KMS-11 (cell line): ENCODE measurements around the gene AMD1.

ENCODE experiments used
- H2AFZ ChIP-seq: fragments of 200-600 bp; sonication (generic); 2 replicates; pipeline ENCODE4 v1.6.1; 2016; ENCODE audit warnings: antibody characterized with exemption, mixed run types, low read depth
- H3K27ac ChIP-seq: fragments of 200-600 bp; sonication (generic); 2 replicates; pipeline ENCODE4 v1.6.1; 2016; ENCODE audit warnings: mild to moderate bottlenecking, mixed run types
- H3K27me3 ChIP-seq: fragments of 200-600 bp; sonication (generic); 2 replicates; pipeline ENCODE4 v1.6.1; 2017; ENCODE audit warnings: mild to moderate bottlenecking, low read depth, mixed run types, moderate library complexity; ENCODE audit not compliant: insufficient read depth
- H3K36me3 ChIP-seq: fragments of 200-600 bp; sonication (generic); 2 replicates; pipeline ENCODE4 v1.6.1; 2017; ENCODE audit warnings: mild to moderate bottlenecking, mixed run types; ENCODE audit not compliant: insufficient read depth
- H3K4me1 ChIP-seq: fragments of 200-600 bp; sonication (generic); 2 replicates; pipeline ENCODE4 v1.6.1; 2016; ENCODE audit warnings: mild to moderate bottlenecking, low read depth, mixed run types; ENCODE audit not compliant: poor library complexity, severe bottlenecking
- H3K4me2 ChIP-seq: fragments of 200-600 bp; sonication (generic); 2 replicates; pipeline ENCODE4 v1.7.0; 2016; ENCODE audit warnings: mild to moderate bottlenecking, mixed run types
- H3K4me3 ChIP-seq: fragments of 200-600 bp; sonication (generic); IDR thresholded peaks from 2 replicates; pipeline ENCODE4 v1.6.1; 2017; ENCODE audit warnings: low read depth, low read length, mixed read lengths; ENCODE audit not compliant: insufficient read depth
- H3K79me2 ChIP-seq: fragments of 200-600 bp; sonication (generic); 2 replicates; pipeline ENCODE4 v1.6.1; 2016; ENCODE audit warnings: low read depth, mixed run types; ENCODE audit not compliant: insufficient read depth
- H3K9ac ChIP-seq: fragments of 200-600 bp; sonication (generic); 2 replicates; pipeline ENCODE4 v1.6.1; 2016; ENCODE audit warnings: mild to moderate bottlenecking, mixed run types
- H4K20me1 ChIP-seq: fragments of 200-600 bp; sonication (generic); 2 replicates; pipeline ENCODE4 v1.6.1; 2016; ENCODE audit warnings: mild to moderate bottlenecking, mixed run types; ENCODE audit not compliant: insufficient read depth
- TF ChIP-seq, protein P1 (sequence below): fragments of 200-600 bp; sonication (generic); conservative IDR thresholded peaks from 2 replicates; pipeline ENCODE4 v1.6.1; 2017; ENCODE audit warnings: low read depth, mild to moderate bottlenecking, antibody characterized with exemption, low read length, moderate library complexity, mixed read lengths

AMD1 gene

DNA sequence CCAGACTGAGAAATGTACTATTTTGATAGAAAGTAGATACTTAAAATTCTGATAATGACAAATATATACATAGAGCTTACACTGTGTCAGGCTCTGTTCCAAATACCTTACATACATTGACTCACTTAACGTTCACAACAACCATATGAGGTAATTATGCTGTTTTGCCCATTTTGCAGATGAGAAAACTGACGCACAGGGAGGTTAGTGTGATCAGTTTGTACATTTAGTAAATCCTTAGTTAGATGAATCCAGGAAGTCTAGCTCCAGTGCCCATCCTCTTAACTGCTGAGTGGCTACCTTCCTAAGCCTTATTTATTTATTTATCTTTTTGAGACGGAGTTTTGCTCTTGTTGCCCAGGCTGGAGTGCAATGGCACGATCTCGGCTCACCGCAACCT lies 60.6 kb downstream of the AMD1 start:
- no peaks in the 10 kb centered on the region for H3K36me3 ChIP-seq
- no peaks in the 10 kb centered on the region for H3K4me1 ChIP-seq
- no peaks in the 10 kb centered on the region for H4K20me1 ChIP-seq
- TF ChIP-seq, protein P1, sequence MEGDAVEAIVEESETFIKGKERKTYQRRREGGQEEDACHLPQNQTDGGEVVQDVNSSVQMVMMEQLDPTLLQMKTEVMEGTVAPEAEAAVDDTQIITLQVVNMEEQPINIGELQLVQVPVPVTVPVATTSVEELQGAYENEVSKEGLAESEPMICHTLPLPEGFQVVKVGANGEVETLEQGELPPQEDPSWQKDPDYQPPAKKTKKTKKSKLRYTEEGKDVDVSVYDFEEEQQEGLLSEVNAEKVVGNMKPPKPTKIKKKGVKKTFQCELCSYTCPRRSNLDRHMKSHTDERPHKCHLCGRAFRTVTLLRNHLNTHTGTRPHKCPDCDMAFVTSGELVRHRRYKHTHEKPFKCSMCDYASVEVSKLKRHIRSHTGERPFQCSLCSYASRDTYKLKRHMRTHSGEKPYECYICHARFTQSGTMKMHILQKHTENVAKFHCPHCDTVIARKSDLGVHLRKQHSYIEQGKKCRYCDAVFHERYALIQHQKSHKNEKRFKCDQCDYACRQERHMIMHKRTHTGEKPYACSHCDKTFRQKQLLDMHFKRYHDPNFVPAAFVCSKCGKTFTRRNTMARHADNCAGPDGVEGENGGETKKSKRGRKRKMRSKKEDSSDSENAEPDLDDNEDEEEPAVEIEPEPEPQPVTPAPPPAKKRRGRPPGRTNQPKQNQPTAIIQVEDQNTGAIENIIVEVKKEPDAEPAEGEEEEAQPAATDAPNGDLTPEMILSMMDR: no peak
- H3K79me2 ChIP-seq: no peaks in the 10 kb centered on the region
- no peak overlapping the region for H3K9ac ChIP-seq
- H3K4me3 ChIP-seq: no peak overlapping the region
- no peak overlapping the region for H3K27ac ChIP-seq
- no peak overlapping the region for H2AFZ ChIP-seq
- no peaks in the 10 kb centered on the region for H3K27me3 ChIP-seq
- no peak overlapping the region for H3K4me2 ChIP-seq

DNA sequence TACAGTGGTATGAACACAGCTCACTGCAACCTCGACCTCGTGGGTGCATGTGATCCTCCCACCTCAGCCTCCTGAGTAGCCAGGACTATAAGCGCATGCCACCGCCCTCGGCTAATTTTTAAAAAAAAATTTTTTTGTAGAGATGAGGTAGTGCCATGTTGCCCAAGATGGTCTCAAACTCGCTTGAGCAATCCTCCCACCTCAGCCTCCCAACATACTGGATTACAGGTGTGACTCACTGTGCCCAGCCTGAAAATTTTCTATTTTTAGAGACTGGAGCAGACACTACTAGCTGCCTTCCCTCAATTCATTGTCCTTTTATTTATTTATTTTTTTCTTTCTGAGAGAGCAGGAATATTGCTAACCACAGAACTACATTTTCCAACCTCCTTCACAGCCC lies 63.6 kb downstream of the AMD1 start:
- Histone ChIP-seq H3K27me3 (no peaks in the 10 kb centered on the region), H3K27ac (no peak overlapping the region), H3K4me2 (no peak overlapping the region), H3K4me1 (no peaks in the 10 kb centered on the region), H3K4me3 (no peak overlapping the region), H3K36me3 (no peaks in the 10 kb centered on the region), H3K79me2 (no peaks in the 10 kb centered on the region), H2AFZ (no peak overlapping the region), H4K20me1 (no peaks in the 10 kb centered on the region), H3K9ac (no peak overlapping the region)
- TF ChIP-seq, protein P1: no peak

DNA sequence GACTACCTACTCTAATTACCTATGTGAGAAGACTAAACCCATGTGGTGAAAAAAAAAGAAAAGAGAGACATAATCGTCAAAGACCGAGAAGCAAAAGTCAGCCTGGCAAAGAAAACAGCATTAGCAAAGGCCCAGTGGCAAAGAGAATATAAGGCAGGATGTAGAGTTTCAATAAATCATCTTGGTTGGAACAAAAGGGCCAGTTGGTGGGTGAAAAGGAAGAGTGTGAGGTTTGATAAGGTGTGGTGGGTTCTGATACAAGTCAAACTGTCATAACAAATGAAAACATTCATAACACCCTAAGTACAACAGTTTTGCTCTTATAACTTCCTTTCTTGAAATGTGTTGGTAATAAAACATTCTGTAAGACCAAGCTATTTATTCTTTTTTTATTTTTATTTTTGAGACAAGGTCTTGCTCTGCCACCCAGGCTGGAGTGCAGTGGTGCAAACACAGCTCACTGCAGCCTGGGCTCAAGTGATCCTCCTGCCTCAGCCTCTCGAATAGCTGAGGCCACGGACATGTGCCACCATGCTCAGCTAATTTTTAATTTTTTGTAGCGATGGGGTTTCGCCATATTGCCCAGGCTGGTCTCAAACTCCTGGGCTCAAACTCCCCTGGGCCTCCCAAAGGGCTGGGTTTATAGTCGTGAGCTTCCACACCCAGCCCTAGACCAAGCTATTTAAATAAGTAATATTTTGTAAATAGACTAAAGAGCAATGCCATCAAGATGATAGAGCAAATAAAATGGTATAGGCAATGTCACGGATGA lies 65.0 kb downstream of the AMD1 start:
- Histone ChIP-seq H4K20me1 (no peaks in the 10 kb centered on the region), H3K27ac (no peak overlapping the region), H3K27me3 (no peaks in the 10 kb centered on the region), H3K4me1 (no peaks in the 10 kb centered on the region), H3K4me2 (no peak overlapping the region), H2AFZ (no peak overlapping the region), H3K36me3 (no peaks in the 10 kb centered on the region), H3K79me2 (no peaks in the 10 kb centered on the region), H3K9ac (no peak overlapping the region), H3K4me3 (no peak overlapping the region)
- TF ChIP-seq, protein P1: no peak

DNA sequence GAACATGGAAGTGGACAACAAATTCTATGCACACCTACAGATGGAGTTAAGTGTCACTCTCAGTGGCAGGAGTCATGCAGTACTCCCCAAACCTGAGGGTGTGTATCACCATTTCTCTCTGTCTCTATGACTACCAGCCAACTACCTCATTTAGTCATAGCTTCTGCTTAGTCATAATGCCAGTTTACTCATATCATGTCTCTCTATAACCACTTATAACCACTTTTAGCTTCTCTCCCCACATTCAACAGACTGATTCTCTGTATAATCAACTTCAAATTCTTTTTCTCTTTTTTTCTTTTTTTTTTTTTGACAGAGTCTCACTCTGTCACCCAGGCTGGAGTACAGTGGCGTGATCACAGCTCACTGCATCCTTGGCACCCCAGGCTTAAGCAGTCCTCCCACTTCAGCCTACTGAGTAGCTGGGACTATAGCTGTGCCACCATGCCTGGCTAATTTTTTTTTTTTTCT lies 70.1 kb downstream of the AMD1 start:
- no peaks in the 10 kb centered on the region for H4K20me1 ChIP-seq
- H3K9ac ChIP-seq: no peak overlapping the region
- H3K36me3 ChIP-seq: no peaks in the 10 kb centered on the region
- H3K4me1 ChIP-seq: no peaks in the 10 kb centered on the region
- no peak overlapping the region for H3K4me3 ChIP-seq
- H3K79me2 ChIP-seq: no peaks in the 10 kb centered on the region
- H3K27me3 ChIP-seq: no peaks in the 10 kb centered on the region
- H2AFZ ChIP-seq: no peak overlapping the region
- TF ChIP-seq, protein P1: no peak
- H3K27ac ChIP-seq: no peak overlapping the region
- no peak overlapping the region for H3K4me2 ChIP-seq
